PC-9 (cell line): ENCODE data around the gene STIMATE. TPM values are rescaled to one million over a fixed set of nuclear protein-coding genes. Genes with fewer than 3 reads are reported as not detected.

Experiments used
- BruUV-seq: library from RNA; stranded (reverse); fragments of 400-500 nt; replicated peaks from 2 replicates; lab custom pipeline; 2021; lab: Mats Ljungman, UMichigan
- CTCF ChIA-PET: fragments of 300-600 bp; sonication (Branson Sonifier 250); formaldehyde crosslinking; loops from one replicate; lab custom pipeline; 2022; ENCODE audit warnings: antibody characterized with exemption; lab: Charles Lee
- POLR2A ChIA-PET: fragments of 300-600 bp; sonication (Branson Sonifier 250); formaldehyde crosslinking; loops from one replicate; lab custom pipeline; 2022; ENCODE audit warnings: antibody characterized with exemption; ENCODE audit not compliant: unreplicated experiment; lab: Charles Lee
- DNase-seq, 2 experiments: peaks; one replicate each; pipeline versions ENCODE4 v3.0.0 to v3.0.0-alpha.2; 2015 to 2022; ENCODE audit warnings: mixed read lengths in 1 of 2
- H2AFZ ChIP-seq: fragments of 200-600 bp; sonication (generic); 2 replicates; pipeline ENCODE4 v1.8.1; 2017; ENCODE audit warnings: antibody characterized with exemption
- H3F3A ChIP-seq: fragments of 200-600 bp; sonication (generic); 2 replicates; pipeline ENCODE4 v1.8.1; 2017; ENCODE audit warnings: antibody characterized with exemption, mild to moderate bottlenecking, low read depth; ENCODE audit not compliant: insufficient read depth
- H3K27ac ChIP-seq: fragments of 200-600 bp; sonication (generic); 2 replicates; pipeline ENCODE4 v1.6.1; 2016; ENCODE audit warnings: mixed run types
- H3K27me3 ChIP-seq: fragments of 200-600 bp; sonication (generic); 2 replicates; pipeline ENCODE4 v1.6.1; 2016; ENCODE audit warnings: low read depth, mixed run types; ENCODE audit not compliant: insufficient read depth
- H3K36me3 ChIP-seq: fragments of 200-600 bp; sonication (generic); 2 replicates; pipeline ENCODE4 v1.6.1; 2016; ENCODE audit warnings: low read depth, mixed run types
- H3K4me1 ChIP-seq: fragments of 200-600 bp; sonication (generic); replicated peaks from 2 replicates; pipeline ENCODE4 v1.6.1; 2016; ENCODE audit warnings: mixed run types; ENCODE audit not compliant: insufficient read depth
- H3K4me2 ChIP-seq: fragments of 200-600 bp; sonication (generic); 2 replicates; pipeline ENCODE4 v1.6.1; 2017; ENCODE audit warnings: mixed run types
- H3K4me3 ChIP-seq: fragments of 200-600 bp; sonication (generic); 2 replicates; pipeline ENCODE4 v1.6.1; 2016; ENCODE audit warnings: mixed run types
- H3K79me2 ChIP-seq: fragments of 200-600 bp; sonication (generic); 2 replicates; pipeline ENCODE4 v1.6.1; 2017; ENCODE audit warnings: low read depth, mixed run types
- H3K9me2 ChIP-seq: fragments of 200-600 bp; sonication (generic); 2 replicates; pipeline ENCODE4 v1.8.1; 2017; ENCODE audit warnings: mild to moderate bottlenecking; ENCODE audit not compliant: insufficient read depth
- H3K9me3 ChIP-seq: fragments of 200-600 bp; sonication (generic); 2 replicates; pipeline ENCODE4 v1.8.1; 2016; ENCODE audit warnings: low read depth; ENCODE audit not compliant: insufficient read depth
- H4K20me1 ChIP-seq: fragments of 200-600 bp; sonication (generic); 2 replicates; pipeline ENCODE4 v1.8.1; 2017; ENCODE audit not compliant: insufficient read depth
- EZH2 ChIP-seq: fragments of 200-600 bp; sonication (generic); IDR thresholded peaks from 2 replicates; pipeline ENCODE4 v1.8.0; 2017; ENCODE audit warnings: antibody characterized with exemption, low read depth
- intact Hi-C: fragments of 100-400 bp; cut with micrococcal nuclease; formaldehyde crosslinking; loops from one replicate; pipeline ENCODE4 v1.10.0; 2022; ENCODE audit not compliant: unreplicated experiment
- total RNA-seq: library from RNA; stranded (reverse); gene quantifications from 2 replicates; pipeline ENCODE4 v1.2.3, GENCODE V29; 2021
- TF ChIP-seq, protein P1 (sequence below): fragments of 200-600 bp; sonication (generic); conservative IDR thresholded peaks from 2 replicates; pipeline ENCODE4 v1.6.1; 2017; ENCODE audit warnings: mixed run types, antibody characterized with exemption, mild to moderate bottlenecking, moderate library complexity

The STIMATE gene
- total RNA-seq, 1 experiment from 2014 or later: 16.8 TPM

DNA sequence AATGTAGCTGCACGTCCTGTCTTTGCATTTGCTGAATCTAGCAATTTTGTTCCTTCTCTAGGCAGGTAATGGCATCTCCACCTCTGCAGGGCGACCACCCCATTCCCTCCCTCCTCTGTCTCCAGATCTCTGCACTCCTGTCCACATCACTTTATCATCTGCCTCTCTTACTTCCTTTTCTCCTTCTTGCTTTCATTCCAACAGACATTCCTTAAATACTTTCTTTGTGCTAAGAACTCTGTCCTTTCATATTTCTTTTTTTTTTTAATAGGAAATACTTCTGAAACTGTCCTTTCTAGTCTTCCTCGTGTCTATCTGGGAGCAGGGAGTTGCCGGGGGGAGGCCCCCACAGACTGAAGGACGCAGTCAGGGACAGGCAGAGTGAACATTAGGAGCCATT, 95.5 kb downstream of the STIMATE start:
- no peak overlapping the region for H3K4me3 ChIP-seq
- no peak overlapping the region for H3K27ac ChIP-seq
- no peak for DNase-seq
- no peaks in the 10 kb centered on the region for H3K9me3 ChIP-seq
- no TSS peak for BruUV-seq
- no peaks in the 10 kb centered on the region for H3K4me1 ChIP-seq
- no peaks in the 10 kb centered on the region for H3K9me2 ChIP-seq
- intact Hi-C loops: no loop called here
- no peaks in the 10 kb centered on the region for H3F3A ChIP-seq
- no peaks in the 10 kb centered on the region for H3K79me2 ChIP-seq
- ChIA-PET POLR2A (no interaction called here), CTCF (no interaction called here)
- no peaks in the 10 kb centered on the region for H3K36me3 ChIP-seq
- H2AFZ ChIP-seq: no peak overlapping the region
- no peaks in the 10 kb centered on the region for H3K27me3 ChIP-seq
- H3K4me2 ChIP-seq: no peak overlapping the region
- H4K20me1 ChIP-seq: no peaks in the 10 kb centered on the region
- TF ChIP-seq, protein P1, sequence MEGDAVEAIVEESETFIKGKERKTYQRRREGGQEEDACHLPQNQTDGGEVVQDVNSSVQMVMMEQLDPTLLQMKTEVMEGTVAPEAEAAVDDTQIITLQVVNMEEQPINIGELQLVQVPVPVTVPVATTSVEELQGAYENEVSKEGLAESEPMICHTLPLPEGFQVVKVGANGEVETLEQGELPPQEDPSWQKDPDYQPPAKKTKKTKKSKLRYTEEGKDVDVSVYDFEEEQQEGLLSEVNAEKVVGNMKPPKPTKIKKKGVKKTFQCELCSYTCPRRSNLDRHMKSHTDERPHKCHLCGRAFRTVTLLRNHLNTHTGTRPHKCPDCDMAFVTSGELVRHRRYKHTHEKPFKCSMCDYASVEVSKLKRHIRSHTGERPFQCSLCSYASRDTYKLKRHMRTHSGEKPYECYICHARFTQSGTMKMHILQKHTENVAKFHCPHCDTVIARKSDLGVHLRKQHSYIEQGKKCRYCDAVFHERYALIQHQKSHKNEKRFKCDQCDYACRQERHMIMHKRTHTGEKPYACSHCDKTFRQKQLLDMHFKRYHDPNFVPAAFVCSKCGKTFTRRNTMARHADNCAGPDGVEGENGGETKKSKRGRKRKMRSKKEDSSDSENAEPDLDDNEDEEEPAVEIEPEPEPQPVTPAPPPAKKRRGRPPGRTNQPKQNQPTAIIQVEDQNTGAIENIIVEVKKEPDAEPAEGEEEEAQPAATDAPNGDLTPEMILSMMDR: no peak
- TF ChIP-seq EZH2: no peak

DNA sequence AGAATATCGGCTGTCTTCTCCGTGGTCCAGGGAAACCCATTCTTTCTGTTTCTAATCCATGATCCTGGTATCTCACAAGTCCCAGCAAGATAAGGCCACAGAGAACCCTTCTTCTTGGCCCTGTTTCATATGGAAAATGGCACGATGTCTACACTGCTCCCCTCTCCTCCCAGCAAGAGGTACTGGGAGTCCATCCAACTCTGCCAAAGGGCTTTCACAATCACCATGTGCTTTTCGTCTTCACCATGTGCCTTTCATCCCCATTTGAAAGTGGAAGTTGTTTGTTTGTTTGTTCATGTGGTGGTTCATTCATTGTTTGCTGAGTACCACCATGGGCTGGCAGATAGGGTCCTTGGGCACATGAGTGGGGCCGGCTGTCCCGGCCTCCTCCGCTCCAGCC, 97.3 kb downstream of the STIMATE start:
- POLR2A ChIA-PET: no interaction called here
- no TSS peak for BruUV-seq
- Histone ChIP-seq H3K27me3 (no peaks in the 10 kb centered on the region), H4K20me1 (no peaks in the 10 kb centered on the region), H2AFZ (no peak overlapping the region), H3K79me2 (no peaks in the 10 kb centered on the region), H3K36me3 (no peaks in the 10 kb centered on the region), H3F3A (no peaks in the 10 kb centered on the region), H3K4me2 (no peak overlapping the region), H3K9me3 (no peaks in the 10 kb centered on the region), H3K27ac (no peak overlapping the region), H3K4me3 (no peak overlapping the region), H3K9me2 (no peaks in the 10 kb centered on the region), H3K4me1 (no peaks in the 10 kb centered on the region)
- no peak for TF ChIP-seq EZH2
- TF ChIP-seq, protein P1: no peak
- DNase-seq: no peak
- CTCF ChIA-PET: no interaction called here
- intact Hi-C loops: no loop called here

DNA sequence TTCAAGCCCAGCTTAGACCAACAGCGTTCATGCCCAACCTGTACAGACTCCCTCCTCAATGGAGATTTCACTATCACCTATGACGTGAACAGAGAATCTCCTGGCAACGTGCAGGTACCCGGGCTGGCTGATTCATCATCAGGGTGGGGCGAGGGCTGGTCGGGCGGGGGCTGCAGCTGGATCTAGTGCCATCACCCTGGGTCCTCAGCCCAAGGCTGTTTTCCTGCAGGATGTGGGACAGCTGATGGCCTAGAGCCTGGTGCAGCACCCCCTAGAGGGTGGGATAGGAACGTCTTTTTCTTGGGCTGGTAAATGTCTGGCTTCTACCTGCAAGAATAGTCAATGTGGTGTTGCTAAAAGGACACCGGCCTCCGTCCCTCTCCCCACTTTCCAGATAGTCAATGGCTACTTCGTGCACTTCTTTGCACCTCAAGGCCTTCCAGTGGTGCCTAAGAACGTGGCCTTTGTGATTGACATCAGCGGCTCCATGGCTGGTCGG, 98.3 kb downstream of the STIMATE start:
- Histone ChIP-seq H3K36me3 (no peaks in the 10 kb centered on the region), H4K20me1 (no peaks in the 10 kb centered on the region), H3K27ac (no peak overlapping the region), H3F3A (no peaks in the 10 kb centered on the region), H3K4me3 (no peak overlapping the region), H3K79me2 (no peaks in the 10 kb centered on the region), H2AFZ (no peak overlapping the region), H3K9me2 (no peaks in the 10 kb centered on the region), H3K4me2 (no peak overlapping the region), H3K9me3 (no peaks in the 10 kb centered on the region), H3K27me3 (no peaks in the 10 kb centered on the region), H3K4me1 (no peaks in the 10 kb centered on the region)
- no peak for TF ChIP-seq EZH2
- TF ChIP-seq, protein P1: peak; percentile 72
- no TSS peak for BruUV-seq
- ChIA-PET CTCF (interaction anchor here (0.7 kb wide), 1 partner anchor 98 kb away, joined by 3 read pairs; the partner anchor contains the start of gene STIMATE), POLR2A (interaction anchor here (0.6 kb wide), 1 partner anchor 8 kb away, joined by 3 read pairs; no protein-coding TSS in a partner anchor)
- peak in 1 of 2 experiments; percentile 55 for DNase-seq
- intact Hi-C loops: no loop called here
